ENCODE data around the gene ARSG.
"Not testable (repeated sequence)": the region's sequence is repeated elsewhere in the genome, so short reads cannot be mapped to it uniquely, and the experiment has no call there.

Gene ARSG

DNA sequence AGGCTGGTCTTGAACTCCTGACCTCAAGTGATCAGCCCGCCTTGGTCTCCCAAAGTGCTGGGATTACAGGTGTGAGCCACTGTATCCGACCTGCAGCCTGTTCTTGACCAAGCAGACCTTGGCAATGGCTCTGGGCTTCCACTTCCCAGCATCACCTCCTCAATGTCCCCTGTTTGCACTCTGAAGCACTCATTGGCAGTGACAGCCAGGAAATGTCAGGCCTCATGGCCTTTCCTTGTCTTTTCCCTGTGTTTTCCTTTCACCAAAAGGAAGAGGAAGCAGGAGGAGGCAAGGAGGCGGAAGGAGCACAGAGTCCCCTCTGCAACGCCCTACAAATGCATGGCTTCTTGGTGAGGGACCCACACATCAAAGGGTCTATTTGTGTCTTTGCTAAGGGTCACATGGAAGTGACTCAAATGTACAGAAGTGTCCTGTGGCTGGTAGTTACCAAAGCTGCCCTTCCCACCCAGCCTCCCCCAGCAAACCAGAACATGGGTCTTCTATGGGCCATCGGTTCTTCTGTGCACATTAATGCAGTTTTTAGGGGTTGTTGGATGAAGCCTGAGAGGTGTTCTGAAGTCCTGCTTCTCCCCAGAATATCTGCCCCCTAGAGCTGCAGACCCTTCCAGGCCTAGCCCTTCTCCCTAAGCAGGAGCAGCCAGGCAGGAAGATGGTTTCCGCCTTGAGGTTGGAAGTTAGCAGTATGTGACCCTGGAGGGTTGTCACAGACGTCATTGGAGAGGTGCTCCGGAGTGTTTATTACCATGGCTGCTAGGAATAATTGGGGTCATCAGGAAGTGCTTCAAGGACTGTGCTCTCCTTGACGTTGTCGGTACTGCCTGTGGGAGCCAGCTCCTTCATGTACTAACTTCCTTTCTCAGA, 105.2 kb downstream of the ARSG start:
- DNase-seq (ENCODE audit: low read depth): no peak

DNA sequence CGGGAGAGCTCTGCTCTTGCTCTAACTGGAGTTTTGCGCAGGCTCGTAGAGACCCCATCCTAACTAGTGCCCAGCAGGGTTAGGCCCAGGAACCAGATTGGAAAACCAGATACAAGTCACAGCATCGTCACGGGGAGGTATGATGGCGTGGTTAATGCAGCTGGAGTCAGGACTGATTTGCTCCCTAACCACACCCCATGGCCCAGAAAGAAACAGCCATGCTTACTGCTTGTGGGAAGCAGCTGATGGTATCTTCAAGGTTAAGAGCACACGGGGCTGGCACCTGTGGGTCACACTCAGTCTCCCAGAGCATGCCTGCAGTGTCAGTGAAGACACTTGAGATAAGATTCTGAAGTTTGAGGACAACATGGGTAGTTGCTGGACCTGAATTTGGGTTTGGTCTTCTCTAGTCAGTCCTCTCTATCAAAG, 105.8 kb downstream of the ARSG start:
- DNase-seq (ENCODE audit: low read depth): no peak

- DNase-seq (ENCODE audit: low read depth): no peak
Measured at GRCh38 chr17:68398691-68399637, 107.7 kb downstream of the ARSG start.

GRCh38 chr17:68399638-68400403, 108.5 kb downstream of the ARSG start:
- peak; percentile 32 for DNase-seq (ENCODE audit: low read depth)

- no peak for DNase-seq (ENCODE audit: low read depth)
Measured at GRCh38 chr17:68400404-68400735, 109.1 kb downstream of the ARSG start.

- DNase-seq (ENCODE audit: low read depth): no peak
Measured at GRCh38 chr17:68401288-68401687, 110.0 kb downstream of the ARSG start.

DNA sequence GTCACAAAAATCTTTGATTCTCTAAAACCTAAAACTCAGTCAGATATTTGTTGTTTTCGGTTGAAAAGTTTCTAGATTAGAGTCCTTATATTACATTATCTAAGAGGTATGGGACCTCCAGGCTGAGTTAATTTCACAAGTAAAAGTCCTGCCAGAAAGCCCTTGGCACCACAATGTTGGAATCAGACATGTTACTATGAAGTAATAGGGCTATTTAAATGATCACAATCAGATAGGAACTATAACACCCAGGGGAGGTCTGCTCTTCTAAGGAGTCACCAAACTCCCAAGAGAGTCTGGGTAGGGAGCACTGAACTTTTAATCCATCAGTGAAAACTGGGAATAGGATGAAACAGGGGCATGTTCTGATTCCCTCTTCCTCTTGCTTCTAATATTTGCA, 111.8 kb downstream of the ARSG start:
- DNase-seq (ENCODE audit: low read depth): no peak

- not testable (repeated sequence) for DNase-seq (ENCODE audit: low read depth)
Measured at GRCh38 chr17:68403837-68404236, 112.5 kb downstream of the ARSG start.

DNA sequence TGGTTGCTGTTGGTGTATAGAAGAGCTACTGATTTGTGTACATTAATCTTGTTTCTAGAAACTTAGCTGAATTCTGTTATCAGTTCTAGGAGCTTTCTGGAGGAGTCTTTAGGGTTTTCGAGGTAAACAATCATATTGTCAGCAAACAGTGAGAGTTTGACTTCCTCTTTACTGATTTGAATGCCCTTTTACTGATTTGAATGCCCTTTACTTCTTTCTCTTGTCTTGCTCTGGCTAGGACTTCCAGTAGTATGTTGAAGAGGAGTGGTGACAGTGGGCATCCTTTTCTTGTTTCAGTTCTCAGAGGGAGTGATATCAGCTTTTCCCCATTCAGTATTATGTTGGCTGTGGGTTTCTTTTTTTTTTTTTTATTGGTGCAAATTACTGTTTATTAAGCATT, 116.4 kb downstream of the ARSG start:
- DNase-seq (ENCODE audit: low read depth): not testable (repeated sequence)

DNA sequence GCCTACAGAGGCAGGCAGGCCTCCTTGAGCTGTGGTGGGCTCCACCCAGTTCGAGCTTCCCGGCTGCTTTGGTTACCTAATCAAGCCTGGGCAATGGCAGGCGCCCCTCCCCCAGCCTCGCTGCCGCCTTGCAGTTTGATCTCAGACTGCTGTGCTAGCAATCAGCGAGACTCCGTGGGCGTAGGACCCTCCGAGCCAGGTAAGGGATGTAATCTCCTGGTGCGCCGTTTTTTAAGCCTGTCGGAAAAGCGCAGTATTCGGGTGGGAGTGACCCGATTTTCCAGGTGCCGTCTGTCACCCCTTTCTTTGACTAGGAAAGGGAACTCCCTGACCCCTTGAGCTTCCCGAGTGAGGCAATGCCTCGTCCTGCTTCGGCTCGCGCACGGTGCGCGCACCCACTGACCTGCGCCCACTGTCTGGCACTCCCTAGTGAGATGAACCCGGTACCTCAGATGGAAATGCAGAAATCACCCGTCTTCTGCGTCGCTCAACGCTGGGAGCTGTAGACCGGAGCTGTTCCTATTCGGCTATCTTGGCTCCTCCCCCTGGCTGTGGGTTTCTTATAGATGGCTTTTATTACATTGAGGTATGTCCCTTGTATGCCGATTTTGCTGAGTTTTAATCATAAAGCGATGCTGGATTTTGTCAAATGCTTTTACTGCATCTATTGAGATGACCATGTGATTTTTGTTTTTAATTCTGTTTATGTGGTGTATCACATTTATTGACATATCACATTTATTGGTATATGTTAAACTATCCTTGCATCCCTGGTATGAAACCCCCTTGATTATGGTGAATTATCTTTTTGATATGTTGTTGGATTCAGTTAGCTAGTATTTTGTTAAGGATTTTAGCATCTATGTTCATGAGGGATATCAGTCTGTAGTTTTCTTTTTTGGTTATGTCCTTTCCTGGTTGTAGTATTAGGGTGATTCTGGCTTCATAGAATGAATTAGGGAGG, 122.6 kb downstream of the ARSG start:
- peak; percentile 50 for DNase-seq (ENCODE audit: low read depth)

GRCh38 chr17:68414901-68415300, 123.6 kb downstream of the ARSG start:
- DNase-seq (ENCODE audit: low read depth): not testable (repeated sequence)

DNA sequence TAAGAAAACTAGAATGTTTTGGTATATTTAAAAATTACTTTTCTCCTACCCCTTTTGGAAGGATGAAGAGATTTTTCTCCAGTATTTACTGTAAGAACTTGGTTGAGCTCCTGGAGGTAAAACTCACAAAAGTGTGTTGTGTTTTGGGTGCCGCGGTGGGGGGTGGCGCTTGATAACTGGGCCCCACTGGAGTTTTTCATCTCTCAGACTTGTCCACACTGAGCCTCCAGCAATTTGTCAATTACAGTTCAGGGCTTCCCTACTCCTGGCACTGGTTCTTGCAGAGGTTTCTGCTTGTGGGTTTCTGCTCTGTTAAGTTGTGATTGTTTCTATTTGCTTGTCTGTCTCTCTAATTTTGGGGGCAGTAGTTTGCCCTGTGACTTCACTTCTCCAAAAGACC, 126.0 kb downstream of the ARSG start:
- no peak for DNase-seq (ENCODE audit: low read depth)

DNA sequence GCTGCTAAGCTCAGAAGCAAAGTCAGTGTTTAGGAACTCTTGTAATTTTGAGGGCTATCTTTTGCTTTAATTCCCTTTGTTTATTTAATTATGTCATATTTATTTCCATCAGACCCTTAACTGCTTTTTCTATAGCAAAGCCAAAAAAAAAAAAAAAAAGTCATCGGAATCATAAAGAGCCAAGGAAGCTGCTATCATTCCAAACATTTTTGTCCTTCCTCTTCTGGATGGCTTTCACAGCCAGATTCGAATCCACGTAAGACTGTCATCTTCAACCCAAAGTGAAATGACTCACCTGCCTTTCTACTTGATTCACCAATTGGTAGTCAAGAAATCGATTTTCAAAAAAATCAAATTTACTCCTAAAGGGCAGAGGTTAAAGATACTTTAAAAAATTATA, 127.6 kb downstream of the ARSG start:
- no peak for DNase-seq (ENCODE audit: low read depth)

- no peak for DNase-seq (ENCODE audit: low read depth)
Measured at GRCh38 chr17:68420065-68420464, 128.8 kb downstream of the ARSG start.

- no peak for DNase-seq (ENCODE audit: low read depth)
Measured at GRCh38 chr17:68421486-68421885, 130.2 kb downstream of the ARSG start.

DNA sequence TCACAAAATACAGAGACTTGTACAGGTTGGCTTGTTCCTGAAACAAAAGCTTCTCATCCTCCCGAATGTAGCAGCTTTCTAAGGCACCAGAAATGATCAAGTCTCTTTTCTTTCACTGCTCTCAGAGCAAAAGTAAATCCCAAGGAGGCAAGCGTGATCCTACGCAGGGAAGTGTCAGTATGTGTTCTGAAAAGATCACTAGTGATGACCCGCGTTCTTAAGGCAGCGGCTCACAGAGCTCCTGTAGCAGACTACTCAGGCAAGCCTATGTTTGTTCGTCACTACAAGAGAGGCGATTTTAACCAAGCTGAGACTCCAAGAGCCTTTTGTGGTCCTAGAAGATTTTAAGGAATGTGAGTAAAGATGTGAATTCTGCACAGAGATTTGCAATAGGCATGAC, 131.5 kb downstream of the ARSG start:
- no peak for DNase-seq (ENCODE audit: low read depth)

GRCh38 chr17:68423251-68423650, 132.0 kb downstream of the ARSG start:
- no peak for DNase-seq (ENCODE audit: low read depth)

DNA sequence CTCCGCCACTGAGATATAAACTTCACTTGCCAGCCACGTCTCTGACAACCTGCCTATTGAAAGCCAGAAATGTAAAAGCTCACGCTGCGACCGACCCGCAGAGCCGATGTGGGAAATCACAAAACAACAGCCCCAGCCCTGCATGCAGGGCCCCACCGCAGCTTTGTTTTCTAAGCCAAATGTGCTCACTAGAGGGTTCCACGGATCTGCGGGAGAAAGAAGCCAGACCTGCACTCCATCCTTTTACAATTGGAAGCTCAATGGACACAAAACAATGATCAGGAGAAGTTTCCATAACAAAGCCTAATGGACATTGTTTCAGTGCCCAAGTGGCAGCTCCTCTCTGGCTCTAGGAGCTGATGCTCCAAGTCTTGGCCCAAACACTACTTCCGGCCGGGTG, 132.9 kb downstream of the ARSG start:
- DNase-seq (ENCODE audit: low read depth): no peak

DNA sequence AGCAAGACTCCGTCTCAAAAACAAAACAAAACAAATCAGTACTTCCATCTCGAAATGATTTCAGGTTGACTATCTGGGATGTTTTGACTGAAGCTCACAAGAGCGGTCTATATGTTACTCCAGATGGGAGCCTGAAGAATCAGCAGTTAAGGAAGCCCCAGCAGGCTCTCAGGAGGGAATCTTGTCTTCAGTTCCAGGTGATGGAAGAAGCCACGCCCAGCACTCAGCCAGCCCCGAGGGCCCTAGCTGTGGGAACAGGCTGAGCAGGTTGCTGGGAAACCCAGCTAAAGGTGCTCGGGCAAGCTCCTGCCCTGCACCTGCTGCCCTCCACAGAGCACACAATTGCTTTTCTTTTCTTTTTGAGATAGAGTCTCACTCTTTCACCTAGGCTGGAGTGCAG, 133.6 kb downstream of the ARSG start:
- DNase-seq (ENCODE audit: low read depth): no peak

- no peak for DNase-seq (ENCODE audit: low read depth)
Measured at GRCh38 chr17:68425979-68426378, 134.7 kb downstream of the ARSG start.

DNA sequence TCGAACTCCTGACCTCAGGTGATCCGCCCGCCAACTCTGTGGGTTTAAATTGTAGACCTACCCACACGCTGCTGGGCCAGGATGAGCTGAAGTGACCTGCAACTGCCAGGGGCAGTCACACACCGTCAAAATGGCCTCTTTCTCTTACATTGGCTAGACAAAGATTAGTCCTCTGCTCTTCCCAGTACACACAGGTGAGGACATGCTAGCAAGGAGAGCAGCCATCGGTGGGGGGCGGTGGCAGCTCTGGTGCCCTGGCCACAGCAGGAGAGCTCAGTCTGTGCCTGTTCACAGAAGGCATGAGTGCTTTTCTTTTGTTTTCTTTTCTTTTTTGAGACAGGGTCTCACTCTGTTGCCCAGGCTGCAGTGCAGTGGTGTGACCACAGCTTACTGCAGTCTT, 136.3 kb downstream of the ARSG start:
- DNase-seq (ENCODE audit: low read depth): no peak

Data from stimulated activated CD4-positive, alpha-beta T cell treated with anti-CD3 and anti-CD28 coated beads, Interleukin-2, amount 100 ng/mL, for 4 hours (primary cell).